HG03378 (cell line): ENCODE measurements around the gene CAPZB.

ENCODE experiments used
- ATAC-seq: cut with Tn5 transposase; IDR thresholded peaks from one replicate; pipeline ENCODE4 v1.9.1; 2021; ENCODE audit warnings: mild to moderate bottlenecking, moderate library complexity; ENCODE audit not compliant: unreplicated experiment

The CAPZB gene

DNA sequence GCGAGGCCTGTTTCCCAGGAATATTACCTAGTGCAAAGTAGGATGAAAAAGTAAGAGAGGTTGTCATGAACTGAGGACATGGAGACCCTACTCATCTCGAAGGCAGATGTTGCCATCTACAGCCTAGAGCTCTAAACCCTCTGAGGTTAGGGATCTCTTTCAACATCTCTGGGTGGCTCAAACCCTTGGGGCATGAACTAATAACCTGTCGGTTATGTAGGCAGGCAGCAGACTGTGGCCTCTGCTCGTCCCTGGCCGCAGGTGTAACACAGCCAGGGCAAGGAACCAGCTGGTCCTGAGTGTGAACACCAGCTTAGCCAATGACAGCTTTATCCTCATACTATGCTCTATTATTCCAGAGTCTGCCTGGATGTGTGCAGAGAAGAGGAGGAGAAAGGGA lies 13.2 kb downstream of the CAPZB start:
- ATAC-seq: no peak

DNA sequence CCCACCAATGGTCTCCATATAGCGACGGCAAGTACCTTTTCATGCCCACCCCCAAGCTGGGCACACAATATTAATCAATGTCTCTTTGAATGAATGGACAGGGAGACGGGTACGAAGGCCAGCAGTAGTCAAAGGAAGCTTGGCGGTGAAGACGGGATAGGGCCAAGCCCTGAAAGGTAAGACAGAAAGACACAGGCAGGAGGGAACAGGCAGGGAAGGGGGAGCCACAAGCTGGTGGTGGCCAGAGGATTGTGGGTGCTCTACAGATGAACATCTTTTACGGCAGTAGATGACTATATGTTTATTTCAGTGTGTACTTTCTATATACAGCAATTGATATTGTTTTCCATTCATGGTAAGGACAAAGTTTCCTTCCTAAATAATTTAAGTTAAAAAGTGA lies 16.3 kb downstream of the CAPZB start:
- ATAC-seq: no peak

DNA sequence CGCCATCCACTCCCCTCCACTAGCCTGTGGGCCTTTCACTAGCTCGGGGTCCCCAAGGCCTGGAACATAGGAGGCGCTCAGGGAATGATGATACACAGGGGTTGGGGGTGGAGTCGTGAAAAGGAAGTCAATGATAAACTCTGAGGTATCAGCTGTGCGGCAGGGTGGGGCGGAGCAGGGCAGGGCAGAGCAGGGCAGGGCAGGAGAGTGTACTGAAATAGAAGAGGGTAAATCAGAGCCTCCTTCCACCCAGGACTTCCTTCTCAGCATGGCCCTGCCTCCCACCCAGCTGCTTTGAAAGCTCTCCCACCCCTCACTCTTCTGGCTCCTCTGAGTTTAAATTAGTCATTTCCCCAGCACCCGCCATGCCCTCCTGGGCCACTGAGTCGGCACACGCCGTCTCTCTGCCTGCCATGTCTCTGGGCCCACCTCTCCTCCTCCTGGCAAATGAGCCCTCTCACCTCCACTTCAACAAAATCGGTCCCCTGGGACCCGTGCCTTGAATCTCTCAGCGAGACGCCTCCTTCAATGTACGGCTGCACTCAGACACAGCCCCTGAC lies 16.9 kb downstream of the CAPZB start:
- ATAC-seq: no peak

- ATAC-seq: no peak
Observed at GRCh38 chr1:19467199-19468187, 17.8 kb downstream of the CAPZB start.

DNA sequence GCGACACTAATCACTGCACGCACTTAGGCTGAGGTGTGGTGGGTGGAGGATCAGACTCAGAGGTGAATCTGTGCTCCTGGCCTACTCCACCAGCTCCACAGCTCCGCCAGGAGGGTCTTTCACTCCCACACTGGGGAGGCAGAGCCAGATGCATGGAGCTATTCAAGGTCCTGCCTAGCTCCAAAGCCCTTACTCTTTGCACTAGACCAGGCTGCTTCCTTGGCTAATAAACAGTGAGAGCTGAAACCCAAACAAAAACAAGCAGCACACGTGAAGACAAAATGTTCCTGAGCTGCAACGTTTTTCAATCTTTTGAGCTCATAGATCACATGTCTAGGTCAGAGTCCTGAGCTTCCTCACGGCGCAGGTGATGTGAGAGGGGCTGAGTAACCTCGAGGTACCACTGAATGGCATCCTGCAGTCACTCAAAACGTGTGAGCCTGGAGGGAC lies 19.2 kb downstream of the CAPZB start:
- no peak for ATAC-seq

DNA sequence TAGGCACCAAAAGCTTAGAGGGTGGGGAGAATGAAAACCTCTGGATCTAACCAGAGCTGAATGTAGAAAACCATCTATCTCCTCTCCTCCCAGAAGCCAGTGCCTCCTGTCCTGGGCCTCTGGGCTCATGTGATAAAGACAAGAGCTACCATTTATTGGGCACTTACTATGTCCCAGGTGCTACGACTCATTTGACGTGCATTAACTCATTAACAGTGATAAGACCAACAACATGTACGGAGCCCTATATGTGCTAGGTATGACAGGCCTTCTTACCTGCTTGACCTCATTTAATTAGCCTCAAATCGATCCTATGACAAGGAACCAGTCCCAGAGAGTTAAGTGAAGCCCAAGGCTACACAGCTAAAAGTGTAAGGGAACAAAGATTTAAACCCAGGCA lies 19.7 kb downstream of the CAPZB start:
- no peak for ATAC-seq

GRCh38 chr1:19465123-19465522 lies 20.2 kb downstream of the CAPZB start:
- ATAC-seq: no peak

- no peak for ATAC-seq
Observed at GRCh38 chr1:19464696-19465095, 20.6 kb downstream of the CAPZB start.

DNA sequence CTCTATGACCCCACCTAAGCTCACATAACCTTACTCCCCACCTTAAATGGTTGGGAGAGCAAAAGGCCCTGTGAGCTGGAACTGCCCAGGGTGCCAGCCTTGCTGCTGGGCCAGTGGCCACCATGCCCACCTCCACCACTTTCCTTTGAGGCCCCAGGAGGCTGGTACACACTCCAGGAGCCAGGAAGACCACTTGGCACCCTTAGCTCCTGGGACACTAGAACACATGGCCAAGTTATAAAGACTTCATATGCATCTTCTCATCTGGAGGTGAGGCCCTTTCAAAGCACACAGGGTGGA lies 21.9 kb downstream of the CAPZB start:
- ATAC-seq: no peak

DNA sequence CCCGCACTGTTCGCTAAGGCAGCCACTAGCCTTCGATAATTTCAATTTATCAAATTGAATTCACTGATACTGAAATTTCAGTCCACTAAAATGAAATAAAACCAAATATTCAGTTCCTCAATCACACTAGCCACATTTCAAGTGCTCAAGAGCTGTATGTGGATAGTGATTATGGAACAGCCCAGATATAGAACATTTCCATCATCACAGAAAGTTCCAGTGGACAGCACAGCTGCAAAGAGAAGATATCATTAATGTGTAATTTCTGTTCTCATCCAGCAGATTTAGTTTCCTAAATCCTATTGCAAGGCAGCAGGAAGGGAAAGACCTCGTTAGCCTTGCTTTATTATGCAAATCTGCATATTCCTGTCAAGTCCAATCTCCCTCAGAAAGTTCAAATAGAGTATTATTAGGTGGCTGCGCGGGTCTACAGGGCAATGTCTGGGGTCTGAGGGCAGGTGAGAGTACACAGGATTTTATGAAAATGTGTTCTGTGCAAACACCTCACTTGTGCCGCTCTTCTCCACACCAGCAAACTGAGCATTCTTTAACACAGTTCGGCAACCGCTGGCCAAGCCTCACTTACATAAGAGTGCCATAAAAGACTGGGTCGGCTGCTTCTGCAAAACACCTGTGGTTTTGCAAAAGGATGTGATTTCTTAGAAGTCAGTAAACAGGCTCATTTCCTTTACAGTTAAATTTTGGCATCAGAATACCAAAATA lies 22.4 kb downstream of the CAPZB start:
- ATAC-seq: peak; percentile 47

DNA sequence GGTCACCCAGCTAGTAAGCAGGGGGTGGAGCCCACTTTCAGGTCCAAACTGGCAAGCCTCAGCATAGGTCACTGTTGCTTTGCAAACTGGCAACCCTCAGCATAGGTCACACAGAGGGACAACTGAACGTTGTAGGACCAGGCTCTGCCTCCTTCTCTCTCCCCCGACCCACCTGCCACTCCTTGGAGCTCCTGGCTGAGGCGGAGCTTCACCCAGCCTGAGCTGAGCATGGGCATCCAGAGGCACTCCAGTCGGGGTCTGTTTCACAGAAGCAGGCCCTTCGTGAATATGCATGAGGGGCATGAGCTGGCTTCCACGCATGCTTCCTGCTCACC lies 24.2 kb downstream of the CAPZB start:
- ATAC-seq: no peak

GRCh38 chr1:19460535-19461219 lies 24.7 kb downstream of the CAPZB start:
- no peak for ATAC-seq

DNA sequence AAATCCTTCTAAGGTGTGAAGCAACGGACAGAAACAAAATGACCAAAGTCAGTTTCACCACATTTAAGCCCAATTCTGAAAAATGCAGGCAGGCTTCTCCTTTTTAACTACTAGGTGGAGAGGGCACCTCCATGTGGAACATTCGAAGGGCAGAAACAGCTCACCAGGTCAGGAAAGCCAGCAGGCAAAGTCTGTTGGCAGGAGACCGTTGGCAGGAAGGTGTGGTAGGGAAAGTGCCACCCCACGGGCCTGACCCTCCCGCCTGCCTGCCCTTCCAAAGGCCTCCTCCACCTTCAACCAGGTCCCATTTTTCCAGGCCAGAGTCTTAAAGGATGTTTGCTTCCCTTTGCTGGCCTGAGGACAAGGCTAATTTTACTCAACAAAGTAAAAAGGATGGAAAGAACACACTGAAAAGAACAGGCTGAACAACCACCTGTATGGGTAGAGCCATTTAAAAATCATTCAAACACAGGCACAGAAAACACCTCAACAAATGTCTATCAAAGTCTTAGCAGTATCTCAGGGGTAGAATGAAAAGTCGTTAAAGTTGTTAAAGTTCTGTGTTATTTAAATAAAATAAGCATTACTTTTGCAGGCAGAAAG lies 26.4 kb downstream of the CAPZB start:
- ATAC-seq: no peak

- ATAC-seq: no peak
Observed at GRCh38 chr1:19457607-19458006, 27.7 kb downstream of the CAPZB start.

DNA sequence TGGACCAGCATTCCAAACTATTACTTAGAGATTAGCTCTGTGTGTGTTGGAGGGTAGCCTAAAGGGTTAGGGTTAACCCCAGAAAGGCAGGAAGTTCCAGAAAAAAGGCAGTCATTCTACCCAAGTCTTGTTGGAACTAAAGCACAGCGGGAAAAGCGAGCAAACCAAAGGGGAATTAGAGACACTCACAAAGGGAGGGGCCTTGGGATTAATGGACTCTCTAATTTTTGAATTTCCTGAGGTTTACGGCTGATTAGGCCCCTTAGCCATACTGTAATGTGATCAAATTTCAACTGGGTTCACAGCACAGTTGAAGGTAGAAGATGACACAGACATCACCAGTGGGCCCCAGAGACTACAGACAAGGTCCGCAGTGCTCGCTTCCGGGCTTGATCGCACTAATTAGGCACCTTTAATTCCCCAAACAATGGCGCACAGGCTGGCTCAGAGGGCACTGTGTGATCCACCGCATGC lies 28.3 kb downstream of the CAPZB start:
- no peak for ATAC-seq

GRCh38 chr1:19455353-19455752 lies 30.0 kb downstream of the CAPZB start:
- ATAC-seq: no peak

- no peak for ATAC-seq
Observed at GRCh38 chr1:19454265-19455146, 30.8 kb downstream of the CAPZB start.

- no peak for ATAC-seq
Observed at GRCh38 chr1:19453741-19454201, 31.6 kb downstream of the CAPZB start.

- no peak for ATAC-seq
Observed at GRCh38 chr1:19452221-19452663, 33.1 kb downstream of the CAPZB start.
